ENCODE results near the gene HEYL. TPM values are rescaled to one million over a fixed set of nuclear protein-coding genes. Genes with fewer than 3 reads are reported as not detected.

The HEYL gene
- total and polyA plus RNA-seq, 2 of the 8 experiments (the other 6 are each of a cell fraction or from before 2014, with no cell fraction given), result 1.8 to 3.1 TPM

DNA sequence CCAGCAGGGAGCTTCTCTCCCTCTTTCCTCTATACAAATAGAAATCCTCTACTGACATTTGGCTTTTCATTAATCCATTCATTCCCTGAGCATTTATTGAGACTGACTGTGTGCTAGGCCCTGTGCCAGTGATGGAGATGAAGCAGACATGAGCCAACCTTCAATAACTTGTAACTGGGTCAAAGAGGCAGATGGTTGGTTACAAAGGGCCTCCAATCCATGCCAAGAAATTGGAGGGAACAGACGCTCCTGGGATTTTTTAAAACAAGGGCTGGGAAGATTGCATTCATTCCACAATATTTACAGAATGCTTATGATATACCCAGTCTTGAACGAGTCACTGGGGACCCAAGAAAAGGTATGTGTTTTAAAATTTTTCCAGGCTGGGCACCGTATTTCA lies 45.6 kb upstream of the HEYL start (continued):
- TF ChIP-seq KDM4A (IDR thresholded peaks at IDR 0.05; ENCODE audit: low read depth, low read length, severe bottlenecking), result no peak
- no peak for TF ChIP-seq EP300 (IDR thresholded peaks at IDR 0.05; ENCODE audit: borderline replicate concordance in 1 of 2, low read depth in 2 of 2, low read length in 2 of 2)
- no peak for TF ChIP-seq ZNF274 (IDR thresholded peaks at IDR 0.05; ENCODE audit: borderline replicate concordance, extremely low read depth, low read length)
- TF ChIP-seq SAP30 (IDR thresholded peaks at IDR 0.05; ENCODE audit: insufficient read depth, insufficient replicate concordance, low read length), result no peak
